Keratinocyte (primary cell): ENCODE measurements around the gene SYT1. TPM values are rescaled to one million over a fixed set of nuclear protein-coding genes. Genes with fewer than 3 reads are reported as not detected.

Source experiments
- DNase-seq: peaks from one replicate; pipeline ENCODE4 v3.0.0-alpha.2; 2011; ENCODE audit warnings: low read depth, missing footprints, low spot score
- FAIRE-seq: peaks from 2 replicates; lab custom pipeline; 2011; peaks lifted over from hg19 to GRCh38; lab: Jason Lieb, UNC
- H2AFZ ChIP-seq: 2 replicates; pipeline ENCODE4 v1.6.0; 2012; ENCODE audit warnings: low read length, control low read depth, inconsistent platforms; ENCODE audit not compliant: control insufficient read depth
- H3K27ac ChIP-seq: 2 replicates; pipeline ENCODE4 v1.5.1; 2011; ENCODE audit warnings: low read length; ENCODE audit not compliant: control insufficient read depth, insufficient read depth
- H3K27me3 ChIP-seq: 3 replicates; pipeline ENCODE4 v1.6.0; 2011; ENCODE audit warnings: low read length; ENCODE audit not compliant: control insufficient read depth, insufficient read depth; ENCODE audit errors: extremely low read depth
- H3K36me3 ChIP-seq, 2 experiments: 2 replicates in 1 of 2; 3 replicates in 1 of 2; pipeline ENCODE4 v1.5.1; 2011; ENCODE audit warnings: low read length in 2 of 2, mild to moderate bottlenecking in 1 of 2; ENCODE audit not compliant: control insufficient read depth in 2 of 2, insufficient read depth in 2 of 2; ENCODE audit errors: extremely low read depth in 1 of 2
- H3K4me1 ChIP-seq: 3 replicates; pipeline ENCODE4 v1.5.1; 2011; ENCODE audit warnings: low read length; ENCODE audit not compliant: control insufficient read depth, insufficient read depth; ENCODE audit errors: extremely low read depth
- H3K4me2 ChIP-seq: 3 replicates; pipeline ENCODE4 v1.6.0; 2011; ENCODE audit warnings: low read depth, low read length; ENCODE audit not compliant: control insufficient read depth, insufficient read depth; ENCODE audit errors: extremely low read depth
- H3K4me3 ChIP-seq, 3 experiments: fragments of 200-600 bp in 1 of 3; sonication (generic) in 1 of 3; 2 replicates in 2 of 3; 3 replicates in 1 of 3; pipeline ENCODE4 v1.5.1; 2011 to 2016; ENCODE audit warnings: low read length in 3 of 3, mild to moderate bottlenecking in 3 of 3, control low read depth in 2 of 3, inconsistent platforms in 1 of 3, low read depth in 1 of 3, mixed read lengths in 1 of 3, mixed run types in 1 of 3, moderate library complexity in 1 of 3; ENCODE audit not compliant: control insufficient read depth in 2 of 3, insufficient read depth in 2 of 3; ENCODE audit errors: extremely low read depth in 1 of 3
- H3K79me2 ChIP-seq: 2 replicates; pipeline ENCODE4 v1.6.0; 2012; ENCODE audit warnings: low read length; ENCODE audit not compliant: control insufficient read depth, insufficient read depth
- H3K9ac ChIP-seq: 3 replicates; pipeline ENCODE4 v1.6.0; 2011; ENCODE audit warnings: low read length; ENCODE audit not compliant: control insufficient read depth, insufficient read depth; ENCODE audit errors: extremely low read depth
- H3K9me1 ChIP-seq: 3 replicates; pipeline ENCODE4 v1.6.0; 2011; ENCODE audit warnings: low read length; ENCODE audit not compliant: control insufficient read depth, insufficient read depth; ENCODE audit errors: extremely low read depth
- H3K9me3 ChIP-seq: 2 replicates; pipeline ENCODE4 v1.5.1; 2012; ENCODE audit warnings: low read depth, low read length; ENCODE audit not compliant: control insufficient read depth
- H4K20me1 ChIP-seq: 3 replicates; pipeline ENCODE4 v1.6.0; 2011; ENCODE audit warnings: low read length; ENCODE audit not compliant: control insufficient read depth, insufficient read depth; ENCODE audit errors: extremely low read depth
- CTCF ChIP-seq, 3 experiments: IDR thresholded peaks in 1 of 3; conservative IDR thresholded peaks in 1 of 3; optimal IDR thresholded peaks in 1 of 3; 2 replicates in 2 of 3; 3 replicates in 1 of 3; pipeline versions ENCODE3 to v1.5.1; 2011; ENCODE audit warnings: low read length in 3 of 3, mild to moderate bottlenecking in 3 of 3, moderate library complexity in 2 of 3, control low read depth in 1 of 3, inconsistent platforms in 1 of 3; ENCODE audit not compliant: insufficient read depth in 2 of 3; ENCODE audit errors: extremely low read depth in 1 of 3
- EZH2 ChIP-seq: IDR thresholded peaks from one replicate; pipeline ENCODE4 v1.6.1; 2012; ENCODE audit warnings: inconsistent platforms, mild to moderate bottlenecking, low read length, moderate library complexity
- dilution Hi-C: fragments of 300-500 bp; cut with MboI; formaldehyde crosslinking; loops from one replicate; pipeline ENCODE4 v1.7.0; 2020; ENCODE audit warnings: low sequenced_read_pairs; ENCODE audit not compliant: extremely low pct_ligation_motif_present
- polyA plus RNA-seq, 5 experiments: library from polyadenylated mRNA; depleted of rRNA in 3 of 5; stranded (reverse) in 3 of 5; stranded (forward) in 1 of 5; unstranded in 1 of 5; fragments of >200 nt; gene quantifications; 1 replicate in 1 of 5; 2 replicates in 3 of 5; 3 replicates in 1 of 5; pipeline versions ENCODE4 v1.2.1 to v1.2.3, GENCODE V29; 2011 to 2012; ENCODE audit warnings: missing spikeins in 2 of 5, low read depth in 1 of 5, low replicate concordance in 1 of 5

Gene SYT1
- polyA plus RNA-seq, 1 donor (not counting 4 experiments of a cell fraction or from before 2014, with no cell fraction given) = 6.1 TPM

- H3K9me1 ChIP-seq = no peaks in the 10 kb centered on the region
- DNase-seq = no peak
- no peak overlapping the region for H3K27ac ChIP-seq
- FAIRE-seq = no peak
- H3K27me3 ChIP-seq = no peaks in the 10 kb centered on the region
- no peaks in the 10 kb centered on the region for H3K36me3 ChIP-seq
- dilution Hi-C loops = no loop called here
- H4K20me1 ChIP-seq = no peaks in the 10 kb centered on the region
- H3K4me2 ChIP-seq = no peak overlapping the region
- no peaks in the 10 kb centered on the region for H3K79me2 ChIP-seq
- no peak overlapping the region for H3K9ac ChIP-seq
- H3K9me3 ChIP-seq = no peaks in the 10 kb centered on the region
- TF ChIP-seq EZH2 (no peak), CTCF (optimal IDR thresholded peaks at IDR 0.05 in 1 of 3, IDR thresholded peaks at IDR 0.05 in 1 of 3, conservative IDR thresholded peaks at IDR 0.05 in 1 of 3; ENCODE audit: extremely low read depth in 1 of 3, insufficient read depth in 2 of 3, low read length in 3 of 3) (no peak)
- no peak overlapping the region for H2AFZ ChIP-seq
- no peaks in the 10 kb centered on the region for H3K4me1 ChIP-seq
- H3K4me3 ChIP-seq = no peak overlapping the region
Observed at GRCh38 chr12:79324571-79324970, 460.0 kb downstream of the SYT1 start.

GRCh38 chr12:79326222-79326621 lies 461.6 kb downstream of the SYT1 start:
- H3K9me3 ChIP-seq = no peaks in the 10 kb centered on the region
- H2AFZ ChIP-seq = no peak overlapping the region
- no peaks in the 10 kb centered on the region for H3K9me1 ChIP-seq
- no peaks in the 10 kb centered on the region for H3K27me3 ChIP-seq
- TF ChIP-seq CTCF (optimal IDR thresholded peaks at IDR 0.05 in 1 of 3, IDR thresholded peaks at IDR 0.05 in 1 of 3, conservative IDR thresholded peaks at IDR 0.05 in 1 of 3; ENCODE audit: extremely low read depth in 1 of 3, insufficient read depth in 2 of 3, low read length in 3 of 3) (no peak), EZH2 (no peak)
- no peak overlapping the region for H3K27ac ChIP-seq
- H3K4me3 ChIP-seq = no peak overlapping the region
- no peaks in the 10 kb centered on the region for H4K20me1 ChIP-seq
- DNase-seq = no peak
- H3K4me1 ChIP-seq = no peaks in the 10 kb centered on the region
- FAIRE-seq = no peak
- dilution Hi-C loops = no loop called here
- no peak overlapping the region for H3K4me2 ChIP-seq
- H3K36me3 ChIP-seq = no peaks in the 10 kb centered on the region
- no peak overlapping the region for H3K9ac ChIP-seq
- no peaks in the 10 kb centered on the region for H3K79me2 ChIP-seq
